Endometrium (tissue), 2 donors: Measurements from ENCODE around the gene IKBKE.

ENCODE experiments used
- FAIRE-seq: peaks from 2 replicates; lab custom pipeline; 2012; peaks lifted over from hg19 to GRCh38; lab: Jason Lieb, UNC
- donor health status: control.
- donor health status: control.

Gene IKBKE

DNA sequence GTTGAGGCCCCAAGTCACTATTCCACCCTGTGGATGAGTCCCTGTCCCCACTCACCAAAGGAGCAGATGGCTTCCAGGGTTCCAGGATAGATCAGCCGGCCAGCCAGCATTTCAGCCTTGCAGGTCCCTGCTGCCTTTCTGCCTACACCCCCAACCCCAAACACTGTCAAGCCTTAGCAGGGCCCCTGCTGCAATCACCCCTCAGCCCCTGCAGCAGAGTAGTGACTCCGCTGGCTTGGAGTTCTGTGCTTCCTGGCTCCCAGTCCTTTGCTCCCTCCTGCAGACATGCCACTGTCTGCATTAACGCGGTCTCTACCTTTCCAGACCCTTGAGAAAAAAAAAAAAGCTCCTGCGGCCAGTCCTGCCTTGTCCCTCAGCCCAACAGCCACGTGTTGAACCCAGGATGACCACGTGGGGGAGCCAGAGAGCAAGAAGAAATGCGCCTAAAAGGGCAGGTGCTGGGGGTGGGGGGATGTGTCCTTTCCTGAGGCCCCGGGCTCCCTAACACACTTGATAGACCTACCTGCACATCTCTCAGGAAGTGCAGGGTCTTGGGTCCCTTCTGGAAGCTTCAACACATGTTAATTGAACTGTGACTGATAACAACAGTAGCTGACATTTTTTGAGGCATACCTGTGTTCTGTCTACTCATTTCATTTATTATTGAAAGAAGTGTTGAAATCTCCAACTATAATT, 74.4 kb downstream of the IKBKE start:
- FAIRE-seq = no peak

DNA sequence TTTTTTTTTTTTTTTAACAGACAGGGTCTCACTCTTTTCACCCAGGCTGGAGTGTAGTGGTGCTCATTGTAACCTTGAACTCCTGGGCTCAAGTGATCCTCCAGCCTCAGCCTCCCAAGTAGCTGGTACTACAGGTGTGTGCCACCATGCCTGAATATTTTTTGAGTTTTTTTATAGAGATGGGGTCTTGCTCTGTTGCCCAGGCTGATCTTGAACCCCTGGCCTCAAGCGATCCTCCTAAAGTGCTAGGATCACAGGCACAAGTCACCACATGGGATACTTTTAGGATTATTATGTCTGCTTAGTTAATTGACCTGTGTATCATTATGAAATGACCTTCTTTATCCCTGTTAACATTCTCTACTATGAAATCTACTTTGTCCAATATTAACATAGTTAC, 75.1 kb downstream of the IKBKE start:
- no peak for FAIRE-seq
